ENCODE results near the gene WDFY2. TPM values are rescaled to one million over a fixed set of nuclear protein-coding genes. Genes with fewer than 3 reads are reported as not detected.
A peak's percentile ranks its signal among the peaks of the same experiment; 100 is the strongest.

The WDFY2 gene
- total and polyA plus RNA-seq, 2 of the 13 experiments (the other 11 are each of a cell fraction or from before 2014, with no cell fraction given) = 22.6 to 27.0 TPM

GRCh38 chr13:51644654-51645053 lies 60.4 kb downstream of the WDFY2 start:
- TF ChIP-seq NCOA2 (CRISPR knock-in tag; IDR thresholded peaks at IDR 0.05) (no peak), SAP130 (CRISPR knock-in tag; IDR thresholded peaks at IDR 0.05; ENCODE audit: low read depth) (0 out of 2 replicates have a peak, but pooled peaks have one; percentile 23), ZSCAN9 (CRISPR knock-in tag; IDR thresholded peaks at IDR 0.05; ENCODE audit: borderline replicate concordance) (no peak), SALL1 (CRISPR knock-in tag; IDR thresholded peaks at IDR 0.05) (no peak), ZNF12 (CRISPR knock-in tag; IDR thresholded peaks at IDR 0.05) (no peak), ZNF713 (CRISPR knock-in tag; IDR thresholded peaks at IDR 0.05) (no peak), AHDC1 (CRISPR knock-in tag; IDR thresholded peaks at IDR 0.05; ENCODE audit: borderline replicate concordance) (no peak), JUND (CRISPR knock-in tag; IDR thresholded peaks at IDR 0.05) (no peak), NFYC (CRISPR knock-in tag; IDR thresholded peaks at IDR 0.05) (no peak), ZFP91 (CRISPR knock-in tag; IDR thresholded peaks at IDR 0.05; ENCODE audit: borderline replicate concordance) (no peak), STAT5B (CRISPR knock-in tag; IDR thresholded peaks at IDR 0.05) (no peak), ZIK1 (CRISPR knock-in tag; IDR thresholded peaks at IDR 0.05; ENCODE audit: borderline replicate concordance, low read depth) (no peak), ZNF740 (CRISPR knock-in tag; IDR thresholded peaks at IDR 0.05) (no peak), TFAP4 (IDR thresholded peaks at IDR 0.05; ENCODE audit: borderline replicate concordance, low read depth) (peak; percentile 46; the same call in 1 of the 2 replicates)
- no peak overlapping the region for H3K4me3 ChIP-seq (replicated peaks in 1 of 3; ENCODE audit: insufficient read depth in 1 of 3, low read depth in 2 of 3, low read length in 3 of 3)
- DNase-seq (ENCODE audit: low spot score) (no peak), FAIRE-seq (no peak), ATAC-seq (peak; percentile 58)
- no peak overlapping the region for H3K9ac ChIP-seq (ENCODE audit: insufficient read depth, low read depth, low read length)
- H2AFZ ChIP-seq (ENCODE audit: low read length) = no peak overlapping the region
- ChIA-PET CTCF (ENCODE audit: low intra/inter-chr PET ratio, low total read pairs) (no interaction called here), POLR2A (interaction anchor here (1.4 kb wide), 1 partner anchor 12 kb away, joined by 4 read pairs; no protein-coding TSS in a partner anchor)
- H4K20me1 ChIP-seq (ENCODE audit: insufficient read depth, low read length) = no peaks in the 10 kb centered on the region
- no peaks in the 10 kb centered on the region; a peak in 1 of 5 replicates for H3K27me3 ChIP-seq (ENCODE audit: control insufficient read depth in 1 of 2, insufficient read depth in 2 of 2, low read length in 2 of 2)
- BruUV-seq (replicated peaks) = TSS peak; percentile 20
- H3K4me2 ChIP-seq (ENCODE audit: low read depth, low read length) = 0 out of 2 replicates have a peak overlapping the region, but pooled peaks have one; percentile 28
- H3K27ac ChIP-seq (ENCODE audit: extremely low read length, insufficient read depth, low read length) = peak overlapping the region; percentile 65
- intact Hi-C loops (cut with micrococcal nuclease; ENCODE audit: unreplicated experiment) (no loop called here), in situ Hi-C loops (cut with HindIII; ENCODE audit: extremely low pct_ligation_motif_present, low pct_unique_long_range_greater_than_20kb) (no loop called here)
- 71% methylated on average over 1 of the region's 1 CpG for WGBS (ENCODE audit: low lambda C conversion rate)
- H3K36me3 ChIP-seq (replicated peaks in 1 of 2; ENCODE audit: control insufficient read depth in 1 of 2, insufficient read depth in 2 of 2, low read length in 2 of 2) = peaks cover 0 to 4% of the 10 kb centered on the region in 2 experiments; a peak in 1 of 5 replicates
- peaks cover 85% of the 10 kb centered on the region for H3K79me2 ChIP-seq (ENCODE audit: insufficient read depth, low read length)
- peaks cover 58% of the 10 kb centered on the region for H3K4me1 ChIP-seq (ENCODE audit: insufficient read depth, low read length)
- H3K9me3 ChIP-seq (ENCODE audit: low read length) = no peaks in the 10 kb centered on the region

Data from HepG2 (cell line).